GM18511 (cell line): Measurements from ENCODE around the gene WDR11.
"Not testable (repeated sequence)": the region's sequence is repeated elsewhere in the genome, so short reads cannot be mapped to it uniquely, and the experiment has no call there.

ENCODE experiments used
- ATAC-seq: cut with Tn5 transposase; IDR thresholded peaks from one replicate; pipeline ENCODE4 v1.9.1; 2021; ENCODE audit warnings: mild to moderate bottlenecking, moderate library complexity; ENCODE audit not compliant: unreplicated experiment

The WDR11 gene

DNA sequence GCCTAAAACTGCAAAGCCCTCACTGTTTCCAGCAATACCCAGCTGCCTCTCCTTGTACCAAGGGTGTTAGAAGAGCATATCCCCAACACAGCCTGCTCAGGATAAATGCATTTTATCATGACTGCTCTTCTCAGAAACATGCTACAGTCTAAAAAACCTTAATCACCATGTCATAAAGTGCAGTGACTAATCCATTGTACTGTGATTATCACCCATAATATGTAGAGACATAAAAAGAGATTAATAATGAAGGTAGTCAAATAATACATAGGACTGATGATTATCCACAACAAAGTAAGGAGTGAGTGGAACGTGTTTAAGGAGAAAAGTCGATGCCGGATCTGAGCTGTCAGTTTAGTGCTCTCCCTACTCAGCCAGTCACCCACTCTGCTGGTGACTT is 12.2 kb upstream of the WDR11 start:
- no peak for ATAC-seq

DNA sequence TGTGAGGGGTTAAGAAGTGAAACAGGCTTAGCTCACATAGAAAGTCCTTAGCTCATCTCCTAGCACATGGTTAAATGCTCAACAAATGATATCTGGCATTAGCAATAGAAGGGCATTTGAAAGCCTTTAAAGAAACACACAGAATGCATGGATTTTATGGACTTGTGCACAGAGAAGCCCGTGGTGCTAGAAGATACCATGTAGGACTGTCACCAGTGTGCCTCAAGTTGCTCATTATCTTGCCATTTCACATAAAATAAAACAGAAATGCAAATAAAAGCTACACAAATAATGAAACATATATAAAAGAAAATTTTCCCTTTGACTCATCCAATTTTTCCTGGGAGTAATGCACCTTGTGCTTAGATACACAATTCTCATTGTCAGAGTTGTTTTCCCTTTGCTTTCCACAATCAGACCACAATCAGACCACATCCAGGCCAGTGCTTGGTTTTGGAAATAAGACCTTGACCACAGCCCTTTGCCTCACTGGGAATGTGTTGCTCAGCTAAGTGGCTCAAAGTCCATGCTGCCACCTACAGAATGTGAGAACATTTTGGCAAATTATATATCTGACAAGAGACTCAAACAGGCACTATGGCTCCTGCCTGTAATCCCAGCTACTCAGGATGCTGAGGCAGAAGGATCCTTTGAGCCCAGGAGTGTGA is 9.5 kb upstream of the WDR11 start:
- no peak for ATAC-seq

DNA sequence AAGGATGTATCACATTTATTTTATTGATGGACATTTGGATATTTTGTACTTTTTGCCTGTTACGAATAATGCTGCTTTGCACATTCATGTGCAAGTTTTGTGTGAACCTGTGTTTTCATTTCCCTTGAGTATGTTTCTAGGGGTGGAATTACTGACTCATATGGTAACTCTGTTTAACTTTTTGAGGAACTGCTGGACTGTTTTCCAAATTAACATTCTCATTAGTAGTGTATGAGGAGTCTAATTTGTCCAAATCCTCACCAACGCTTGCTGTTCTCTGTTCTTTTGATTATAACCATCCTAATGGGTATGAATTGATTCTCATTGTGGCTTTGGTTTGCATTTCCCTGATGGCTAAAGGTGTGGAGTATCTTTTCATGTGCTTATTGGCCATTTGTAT is 3.2 kb downstream of the WDR11 start:
- ATAC-seq = no peak

DNA sequence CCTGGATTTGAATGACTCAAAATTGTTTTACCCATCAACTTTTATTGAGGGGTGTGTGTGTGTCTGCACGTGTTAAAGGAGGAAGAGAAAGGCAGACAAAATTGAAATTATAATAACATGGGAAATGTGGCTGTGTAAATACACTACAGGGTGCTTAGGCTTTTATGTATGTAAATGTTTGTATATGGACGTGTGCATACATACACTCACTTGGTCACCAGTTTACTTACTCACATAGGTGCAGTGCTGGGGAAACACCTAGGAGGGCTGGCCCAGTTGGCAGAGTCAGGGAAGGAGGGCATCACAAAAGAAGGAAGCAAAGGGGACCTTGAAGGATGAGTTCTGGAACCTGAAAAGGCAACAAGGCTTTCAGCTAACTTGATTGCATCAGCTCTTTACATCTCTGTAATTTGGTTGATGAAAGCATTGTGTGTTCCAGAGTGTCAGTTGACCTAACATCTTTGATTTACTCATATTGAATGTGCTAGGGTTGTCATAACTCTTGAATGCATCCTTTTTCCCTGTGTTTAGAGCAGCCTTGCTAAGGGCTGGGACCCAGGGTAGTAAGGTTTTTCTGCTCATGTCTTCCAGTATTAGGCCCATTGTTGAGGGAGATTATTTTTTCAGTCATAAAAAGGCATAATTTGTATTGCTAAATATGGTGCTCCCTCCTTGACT is 10.2 kb downstream of the WDR11 start:
- ATAC-seq = no peak

DNA sequence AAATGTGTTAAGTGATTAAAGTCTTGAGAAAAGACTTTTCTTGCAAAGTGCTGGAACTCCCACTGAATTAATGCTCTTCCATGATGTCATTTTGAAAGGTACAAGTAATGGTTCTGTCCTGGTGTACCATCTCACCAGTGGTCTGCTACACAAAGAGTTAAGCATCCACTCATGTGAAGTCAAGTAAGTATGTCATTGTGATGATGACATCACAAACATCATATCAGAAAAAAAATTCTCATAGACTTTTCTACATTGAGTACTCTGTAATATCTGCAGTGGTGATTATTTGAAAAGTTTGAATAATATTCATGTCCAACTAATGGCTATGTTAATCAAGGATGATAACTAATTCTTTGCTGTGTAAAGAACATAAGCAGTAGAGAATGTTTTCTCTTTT is 22.6 kb downstream of the WDR11 start:
- no peak for ATAC-seq

DNA sequence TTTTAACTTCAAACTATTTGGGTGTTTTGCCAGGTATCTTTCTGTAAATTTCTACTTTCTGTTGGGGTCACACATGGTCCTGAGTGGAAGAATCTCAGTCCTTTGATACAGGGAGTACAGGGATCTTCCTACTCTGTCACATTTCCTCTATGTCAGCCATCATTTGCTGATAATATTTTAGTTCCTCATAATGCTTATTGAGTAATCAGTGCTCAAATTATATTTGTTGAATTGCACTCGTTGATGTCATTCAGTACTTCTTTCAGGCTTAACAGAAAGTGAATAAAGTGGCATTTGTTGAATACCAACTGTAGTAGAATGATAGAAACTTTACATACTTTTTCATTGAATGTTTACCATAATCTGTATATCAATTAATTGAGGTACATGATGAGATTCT is 31.9 kb downstream of the WDR11 start:
- no peak for ATAC-seq

DNA sequence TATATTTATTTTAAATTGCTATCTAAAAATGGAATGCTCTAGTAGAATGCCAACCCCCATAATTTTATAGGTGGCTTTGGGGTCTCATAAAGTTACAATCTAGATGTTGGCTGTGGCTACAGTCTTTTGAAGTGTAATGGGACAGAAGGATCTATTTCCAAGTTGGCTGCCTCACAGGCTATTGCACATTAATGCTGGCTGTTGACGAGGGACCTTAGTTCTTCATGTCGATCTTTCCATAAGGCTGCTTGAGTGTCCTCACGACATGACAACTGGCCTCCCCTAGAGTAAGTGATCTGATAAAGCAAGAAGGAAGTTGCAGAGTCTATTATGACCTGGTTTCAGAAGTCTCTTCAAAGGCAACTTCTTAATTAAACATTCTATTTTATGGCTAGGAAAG is 36.3 kb downstream of the WDR11 start:
- no peak for ATAC-seq

DNA sequence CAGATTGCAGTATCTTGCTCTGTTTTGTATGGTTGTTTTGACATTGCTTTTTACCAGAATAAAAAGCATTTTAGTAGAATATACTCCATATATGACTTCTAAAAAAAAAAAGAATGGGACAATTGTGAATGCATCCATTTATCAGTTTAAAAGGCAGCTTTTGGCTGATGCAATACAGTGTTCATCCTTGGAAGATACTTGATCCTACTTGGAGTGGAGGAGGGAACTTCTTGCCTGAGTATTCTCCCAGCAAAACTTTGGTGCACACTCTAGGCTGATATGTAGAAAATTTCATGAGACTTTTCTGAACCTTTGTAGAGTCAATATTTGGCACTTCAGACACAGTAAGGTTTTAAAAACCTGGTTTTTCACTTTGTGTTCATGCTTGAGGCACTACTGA is 40.2 kb downstream of the WDR11 start:
- no peak for ATAC-seq

DNA sequence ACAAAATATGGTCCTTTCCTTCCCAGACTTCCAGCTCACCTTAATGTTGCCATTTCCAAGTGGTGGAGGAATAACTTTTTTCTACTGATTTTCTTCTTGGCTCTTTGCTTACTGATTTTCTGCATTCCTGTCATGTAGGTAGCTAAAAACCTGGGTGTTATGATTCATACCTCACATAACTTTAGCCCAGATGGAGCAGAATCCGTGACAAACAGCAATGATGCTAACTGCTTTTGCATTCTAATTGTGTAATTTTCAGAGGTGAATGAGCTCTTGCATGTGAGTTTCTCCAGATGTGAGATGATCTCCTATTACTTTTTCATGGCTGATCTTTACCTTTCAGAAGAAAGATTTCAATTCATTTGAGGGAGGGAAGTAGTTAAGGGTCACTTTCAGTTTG is 43.4 kb downstream of the WDR11 start:
- no peak for ATAC-seq

DNA sequence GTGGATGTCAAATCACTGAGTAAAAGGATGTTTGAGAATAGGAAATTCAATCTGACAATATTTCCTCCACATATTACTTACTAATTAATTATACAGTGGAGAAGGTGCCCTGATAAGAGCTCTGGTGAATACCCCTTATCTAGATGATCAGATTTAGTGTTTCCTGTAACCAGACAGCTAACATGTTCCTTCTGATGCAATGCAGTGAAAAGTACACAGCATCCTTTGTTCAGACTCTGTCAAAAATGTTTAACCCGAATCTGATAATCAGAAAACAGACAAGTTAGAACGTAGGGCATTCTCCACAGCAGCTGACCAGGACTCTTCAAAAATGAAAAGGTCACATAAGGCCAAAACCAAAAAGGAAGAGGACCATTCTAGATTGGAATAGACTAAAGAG is 46.2 kb downstream of the WDR11 start:
- ATAC-seq = no peak

DNA sequence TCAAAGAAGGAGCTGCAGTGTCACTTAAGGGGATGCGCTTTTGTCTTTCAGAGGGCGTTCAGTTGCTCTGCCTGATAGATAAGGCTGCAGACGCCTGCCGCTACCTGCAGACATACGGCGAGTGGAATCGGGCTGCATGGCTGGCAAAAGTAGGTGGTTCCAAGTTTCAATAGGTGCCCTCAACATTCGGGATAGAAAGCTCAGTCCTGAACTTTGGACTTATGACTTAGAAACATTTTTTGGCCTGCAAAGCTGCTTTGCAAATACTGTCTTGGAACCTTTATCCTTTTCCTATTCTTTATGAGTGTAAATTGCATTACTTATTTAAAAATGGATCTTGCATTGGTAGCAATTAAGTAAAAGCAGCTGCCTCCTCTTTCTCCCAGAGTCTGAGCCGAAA is 54.1 kb downstream of the WDR11 start:
- ATAC-seq = no peak

DNA sequence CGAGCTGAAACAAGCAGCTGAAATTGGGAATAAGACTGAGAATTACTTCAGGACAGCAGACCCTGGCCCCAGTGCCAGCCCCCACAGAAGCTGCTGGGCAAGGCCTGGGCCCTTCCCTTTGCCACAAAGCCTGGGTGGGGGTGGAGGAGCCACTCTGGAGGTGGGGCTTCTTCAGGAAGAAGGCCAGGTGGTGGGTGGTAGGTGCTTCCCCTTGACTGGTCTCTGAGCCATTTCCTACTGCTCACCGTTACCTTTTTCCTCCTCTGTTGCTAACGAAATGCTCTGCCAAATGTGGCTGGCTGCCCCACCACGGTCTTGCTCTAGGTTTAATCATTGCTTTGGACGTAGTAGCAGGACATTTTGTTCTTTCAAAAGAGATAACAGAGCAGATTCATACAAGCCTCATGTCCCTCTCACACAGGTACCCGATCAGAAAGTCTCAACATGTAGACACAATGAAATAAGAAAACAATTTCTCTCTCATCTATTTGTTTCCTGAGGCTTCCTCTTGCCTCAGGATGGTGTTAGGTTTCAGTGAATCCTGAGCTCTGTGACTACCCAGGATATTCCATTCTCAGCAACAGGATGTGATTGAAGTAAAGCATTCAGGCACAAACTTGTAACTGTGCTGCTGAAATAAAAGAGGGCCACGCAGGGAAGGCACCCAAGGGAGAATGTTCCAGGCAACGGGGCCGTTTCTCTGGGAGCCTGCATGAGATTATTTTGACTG is 66.5 kb downstream of the WDR11 start:
- ATAC-seq = no peak

DNA sequence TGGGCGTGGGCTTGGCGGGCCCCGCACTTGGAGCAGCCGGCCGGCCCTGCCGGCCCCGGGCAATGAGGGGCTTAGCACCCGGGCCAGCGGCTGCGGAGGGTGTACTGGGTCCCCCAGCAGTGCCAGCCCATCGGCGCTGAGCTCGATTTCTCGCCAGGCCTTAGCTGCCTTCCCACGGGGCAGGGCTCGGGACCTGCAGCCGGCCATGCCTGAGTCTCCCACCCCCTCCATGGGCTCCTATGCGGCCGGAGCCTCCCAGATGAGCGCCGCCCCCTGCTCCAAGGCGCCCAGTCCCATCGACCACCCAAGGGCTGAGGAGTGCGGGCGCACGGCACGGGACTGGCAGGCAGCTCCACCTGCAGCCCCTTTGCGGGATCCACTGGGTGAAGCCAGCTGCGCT is 72.7 kb downstream of the WDR11 start:
- not testable (repeated sequence) for ATAC-seq

DNA sequence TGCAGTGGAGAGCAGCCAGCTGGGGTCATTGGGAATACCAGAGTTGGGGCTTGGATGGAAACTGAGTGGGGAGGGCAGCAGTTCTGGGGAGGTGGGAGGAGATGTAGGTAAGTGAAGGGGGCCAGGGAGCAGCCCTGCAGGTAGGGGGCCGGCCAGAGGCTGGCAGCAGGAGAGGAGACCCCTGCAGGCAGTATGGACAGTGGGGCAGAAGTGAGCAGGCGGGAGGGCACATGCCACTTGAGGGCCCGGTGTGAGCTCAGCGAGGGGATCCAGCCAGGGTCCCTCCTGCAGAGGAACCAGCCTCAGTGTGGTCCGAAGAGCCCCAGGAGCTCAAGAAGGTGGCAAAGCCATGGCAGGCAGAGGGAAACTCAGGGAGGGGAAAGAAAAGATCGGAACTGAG is 75.4 kb downstream of the WDR11 start:
- no peak for ATAC-seq

DNA sequence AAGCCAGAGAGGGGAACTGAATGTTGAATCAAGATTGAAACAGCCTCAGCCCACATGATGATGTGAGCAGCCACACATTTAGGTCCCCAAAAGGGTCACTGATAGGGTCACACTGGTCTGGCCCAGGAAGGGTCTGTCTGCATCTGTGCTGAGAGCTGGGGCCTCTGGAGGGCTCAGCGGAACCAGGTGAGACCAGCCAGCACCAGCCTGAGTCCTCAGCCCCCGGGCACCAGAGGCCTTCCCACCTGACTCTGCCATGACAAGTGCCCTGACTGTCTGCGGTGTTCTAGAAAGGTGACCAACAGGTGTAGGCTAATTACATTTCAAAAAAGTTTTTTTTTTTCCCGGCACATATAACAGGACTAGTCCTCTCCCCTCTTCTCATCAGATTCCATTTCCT is 76.2 kb downstream of the WDR11 start:
- ATAC-seq = no peak

DNA sequence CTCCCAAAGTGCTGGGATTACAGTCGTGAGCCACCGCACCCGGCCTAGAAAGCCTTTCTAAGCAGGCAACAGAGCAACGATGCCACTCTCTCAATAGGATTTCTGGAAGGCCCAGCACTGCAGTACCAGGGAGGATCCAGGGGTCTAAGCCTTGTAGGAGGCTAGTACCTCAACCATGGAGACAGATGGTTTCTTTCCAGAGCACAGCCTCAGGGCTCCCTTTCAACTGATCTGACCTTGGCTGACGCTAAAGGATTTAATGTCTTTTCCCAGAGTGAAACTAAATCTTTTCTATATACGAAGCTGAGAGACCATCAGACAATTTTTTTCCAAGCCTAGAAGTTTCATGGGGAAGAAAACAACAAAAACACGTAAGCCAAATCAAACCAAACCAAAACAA is 78.0 kb downstream of the WDR11 start:
- ATAC-seq = no peak

DNA sequence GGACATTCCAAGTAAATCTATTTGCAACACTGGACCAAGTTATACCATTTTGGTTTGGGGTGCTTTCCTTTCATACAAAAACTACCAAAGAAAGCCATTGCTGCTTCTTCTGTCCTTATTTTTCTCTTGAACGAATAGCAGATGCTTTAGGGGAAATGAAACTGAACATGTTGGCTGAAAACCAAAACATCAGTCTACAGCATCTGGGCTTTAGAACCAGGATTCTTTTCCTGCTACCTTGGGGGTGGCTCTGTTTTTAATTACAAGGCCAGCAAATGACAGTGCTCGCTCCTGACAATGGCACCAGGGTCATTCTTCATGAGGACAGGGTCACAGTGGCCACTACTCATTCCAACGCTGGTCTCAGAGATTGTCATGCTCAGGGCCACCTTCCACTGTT is 80.3 kb downstream of the WDR11 start:
- peak; percentile 49 for ATAC-seq

DNA sequence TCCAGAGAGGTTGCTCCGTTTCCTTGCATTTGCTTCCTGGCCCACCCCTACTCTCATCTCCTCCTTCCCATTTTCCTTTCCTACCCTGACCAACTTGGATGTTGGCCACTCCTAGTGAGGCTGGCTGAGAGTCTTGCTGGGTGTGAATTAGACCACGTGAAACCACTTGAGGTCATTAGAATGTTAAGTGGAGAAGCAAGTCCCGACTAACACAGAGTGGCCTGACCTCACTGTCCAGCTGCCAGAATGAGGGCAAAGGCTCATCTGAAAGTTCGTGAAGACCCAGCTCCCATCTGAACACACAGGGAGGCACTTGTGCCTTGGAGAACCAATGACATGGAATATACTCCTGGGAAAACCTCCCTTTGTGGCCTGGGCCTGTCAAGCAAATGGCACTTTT is 80.8 kb downstream of the WDR11 start:
- ATAC-seq = no peak

DNA sequence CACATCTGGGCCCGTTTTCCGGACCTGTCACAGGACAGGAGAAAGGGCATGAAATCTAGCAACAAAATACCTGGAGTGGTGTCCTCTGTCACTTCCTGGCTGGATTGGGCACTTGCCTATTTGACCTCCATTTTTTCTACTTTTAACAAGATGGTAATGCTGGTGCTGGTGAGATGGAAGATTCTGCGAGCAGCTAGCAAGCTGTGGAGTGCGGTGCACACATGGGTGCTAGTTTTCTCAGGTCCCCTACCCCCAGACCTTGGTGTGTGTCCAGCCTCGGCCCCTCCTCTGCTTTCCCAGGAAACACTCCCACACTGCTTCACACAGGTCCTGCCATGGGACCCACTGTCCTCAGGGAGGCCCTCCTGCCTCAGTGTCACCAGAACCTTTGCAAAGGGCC is 87.7 kb downstream of the WDR11 start:
- no peak for ATAC-seq

DNA sequence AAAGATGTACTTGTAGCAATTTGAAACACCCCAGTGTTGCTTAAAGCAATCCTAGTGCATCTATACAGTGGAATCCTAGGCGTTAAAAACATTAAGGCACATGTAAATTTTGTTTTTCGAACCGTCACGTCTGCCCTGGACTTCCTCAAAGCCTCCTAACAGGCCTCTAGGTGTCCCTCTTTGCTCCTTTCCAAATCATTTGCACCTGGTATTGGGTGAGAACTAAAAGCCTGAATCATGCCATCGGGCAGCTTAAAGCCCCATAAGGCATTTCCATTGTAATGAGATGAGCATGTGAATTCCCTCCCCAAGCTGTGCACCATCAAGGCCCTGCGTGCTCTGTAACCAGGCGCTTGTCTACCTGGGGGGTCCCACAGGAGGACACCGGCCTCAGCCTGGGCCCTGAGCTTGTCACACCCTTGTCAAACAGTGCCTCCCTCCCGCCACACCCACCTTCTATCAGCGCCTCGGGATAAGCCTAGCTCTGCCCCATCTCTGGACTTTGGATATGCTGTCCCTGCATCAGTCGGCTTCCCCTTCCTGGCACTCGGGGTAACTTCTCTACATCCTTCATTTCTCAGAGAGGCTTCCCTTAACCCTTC is 89.2 kb downstream of the WDR11 start:
- no peak for ATAC-seq

DNA sequence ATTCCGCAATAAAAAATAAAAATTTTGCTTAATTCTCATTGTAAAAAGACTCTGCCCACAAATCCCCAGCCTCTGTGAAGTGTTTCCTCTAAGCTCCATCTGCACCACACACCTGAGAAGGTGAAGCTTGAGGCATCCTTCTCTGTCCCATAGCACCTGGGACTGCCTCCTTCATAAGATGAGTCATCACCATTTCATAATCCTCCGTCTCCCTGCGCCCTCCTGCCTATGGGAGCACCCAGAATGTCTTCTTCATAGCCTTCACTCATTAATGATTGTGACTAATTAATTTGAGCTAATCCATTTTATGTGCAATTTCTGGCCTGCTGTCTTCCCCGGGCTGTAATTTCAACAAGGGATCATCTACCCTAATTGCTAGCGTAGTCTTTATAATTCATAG is 90.3 kb downstream of the WDR11 start:
- ATAC-seq = no peak
